H9 (cell line): Measurements from ENCODE around the gene CHRM4. TPM values are rescaled to one million over a fixed set of nuclear protein-coding genes. Genes with fewer than 3 reads are reported as not detected.

Experiments used
- DNase-seq: peaks from one replicate; pipeline ENCODE4 v3.0.0-alpha.2; 2017
- H2AFZ ChIP-seq: one replicate; pipeline ENCODE4 v1.6.1; 2013; ENCODE audit warnings: mild to moderate bottlenecking, low read length, control low read depth, moderate library complexity
- H2AK5ac ChIP-seq: 2 replicates; pipeline ENCODE4 v1.6.1; 2013; ENCODE audit warnings: low read length, control low read depth, mixed read lengths; ENCODE audit not compliant: insufficient read length
- H2BK120ac ChIP-seq: one replicate; pipeline ENCODE4 v1.6.1; 2013; ENCODE audit warnings: low read depth, mild to moderate bottlenecking, low read length, control low read depth, inconsistent platforms; ENCODE audit not compliant: poor library complexity, severe bottlenecking
- H2BK12ac ChIP-seq: 2 replicates; pipeline ENCODE4 v1.6.1; 2013; ENCODE audit warnings: low read length, control low read depth, mixed read lengths, low read depth; ENCODE audit not compliant: insufficient read length
- H2BK15ac ChIP-seq: 2 replicates; pipeline ENCODE4 v1.6.1; 2013; ENCODE audit warnings: low read depth, low read length, control low read depth
- H2BK20ac ChIP-seq: one replicate; pipeline ENCODE4 v1.6.1; 2013; ENCODE audit warnings: low read depth, mild to moderate bottlenecking, low read length, control low read depth, inconsistent platforms; ENCODE audit not compliant: poor library complexity, severe bottlenecking
- H2BK5ac ChIP-seq: 2 replicates; pipeline ENCODE4 v1.6.1; 2013; ENCODE audit warnings: low read length, control low read depth, mixed read lengths; ENCODE audit not compliant: insufficient read length
- H3K14ac ChIP-seq: 2 replicates; pipeline ENCODE4 v1.6.1; 2013; ENCODE audit warnings: low read length, control low read depth; ENCODE audit not compliant: insufficient read depth
- H3K18ac ChIP-seq: 2 replicates; pipeline ENCODE4 v1.6.1; 2013; ENCODE audit warnings: low read depth, mild to moderate bottlenecking, mixed read lengths, low read length, control low read depth; ENCODE audit not compliant: insufficient read length
- H3K23ac ChIP-seq: 2 replicates; pipeline ENCODE4 v1.6.1; 2013; ENCODE audit warnings: low read length, control low read depth, mixed read lengths, low read depth; ENCODE audit not compliant: insufficient read length
- H3K23me2 ChIP-seq: 2 replicates; pipeline ENCODE4 v1.6.1; 2013; ENCODE audit warnings: low read depth, mild to moderate bottlenecking, mixed read lengths, low read length, control low read depth; ENCODE audit not compliant: insufficient read length, poor library complexity, severe bottlenecking
- H3K27ac ChIP-seq: 2 replicates; pipeline ENCODE4 v1.5.1; 2013; ENCODE audit warnings: low read length, control low read depth, mixed read lengths, low read depth; ENCODE audit not compliant: insufficient read length
- H3K27me3 ChIP-seq: 2 replicates; pipeline ENCODE4 v1.6.1; 2013; ENCODE audit warnings: low read length, control low read depth, inconsistent platforms; ENCODE audit not compliant: insufficient read depth
- H3K4ac ChIP-seq: 2 replicates; pipeline ENCODE4 v1.6.1; 2013; ENCODE audit warnings: low read depth, mild to moderate bottlenecking, control low read depth, inconsistent platforms, low read length, moderate library complexity
- H3K4me1 ChIP-seq: 2 replicates; pipeline ENCODE4 v1.6.1; 2013; ENCODE audit warnings: low read length, control low read depth, inconsistent platforms; ENCODE audit not compliant: insufficient read depth
- H3K4me2 ChIP-seq: 2 replicates; pipeline ENCODE4 v1.6.1; 2013; ENCODE audit warnings: low read length, control low read depth, mixed read lengths; ENCODE audit not compliant: insufficient read length, insufficient read depth
- H3K56ac ChIP-seq: 2 replicates; pipeline ENCODE4 v1.6.1; 2013; ENCODE audit warnings: low read depth, mild to moderate bottlenecking, mixed read lengths, low read length, control low read depth; ENCODE audit not compliant: insufficient read length
- H3K79me1 ChIP-seq: 2 replicates; pipeline ENCODE4 v1.6.1; 2013; ENCODE audit warnings: low read depth, mild to moderate bottlenecking, moderate library complexity, low read length, control low read depth, inconsistent platforms; ENCODE audit not compliant: insufficient read depth, poor library complexity, severe bottlenecking
- H3K79me2 ChIP-seq: 2 replicates; pipeline ENCODE4 v1.6.1; 2013; ENCODE audit warnings: low read length, control low read depth, inconsistent platforms; ENCODE audit not compliant: insufficient read depth
- H3K9ac ChIP-seq: 2 replicates; pipeline ENCODE4 v1.6.1; 2013; ENCODE audit warnings: low read length, control low read depth, mixed read lengths; ENCODE audit not compliant: insufficient read length; ENCODE audit errors: extremely low read depth
- H3K9me3 ChIP-seq: one replicate; pipeline ENCODE4 v1.6.1; 2013; ENCODE audit warnings: low read depth, low read length, inconsistent platforms; ENCODE audit not compliant: control insufficient read depth
- H3T11ph ChIP-seq: one replicate; pipeline ENCODE4 v1.6.1; 2013; ENCODE audit warnings: mild to moderate bottlenecking, low read length, control low read depth, inconsistent platforms
- H4K20me1 ChIP-seq: one replicate; pipeline ENCODE4 v1.6.1; 2013; ENCODE audit not compliant: control insufficient read depth, insufficient read length, insufficient read depth
- H4K5ac ChIP-seq: 2 replicates; pipeline ENCODE4 v1.6.1; 2013; ENCODE audit warnings: low read depth, mild to moderate bottlenecking, mixed read lengths, low read length, control low read depth; ENCODE audit not compliant: insufficient read length
- H4K8ac ChIP-seq: replicated peaks from 2 replicates; pipeline ENCODE4 v1.6.1; 2013; ENCODE audit warnings: low read length, control low read depth, mixed read lengths, low read depth; ENCODE audit not compliant: insufficient read length
- H4K91ac ChIP-seq: 2 replicates; pipeline ENCODE4 v1.6.1; 2013; ENCODE audit warnings: low read depth, mild to moderate bottlenecking, moderate library complexity, mixed read lengths, low read length, control low read depth; ENCODE audit not compliant: insufficient read length
- H3K27ac Mint-ChIP-seq, 3 experiments: 2 replicates in 2 of 3; 3 replicates in 1 of 3; pipeline ENCODE4 v1.8.0; 2020 to 2021; ENCODE audit warnings: mixed read lengths in 3 of 3, mild to moderate bottlenecking in 1 of 3, moderate library complexity in 1 of 3
- H3K27me3 Mint-ChIP-seq: 2 replicates; pipeline ENCODE4 v1.8.0; 2021; ENCODE audit warnings: low read depth, mild to moderate bottlenecking, moderate library complexity, mixed read lengths
- H3K36me3 Mint-ChIP-seq, 3 experiments: 2 replicates in 2 of 3; 3 replicates in 1 of 3; pipeline ENCODE4 v1.8.0; 2020 to 2021; ENCODE audit warnings: low read depth in 3 of 3, mixed read lengths in 3 of 3; ENCODE audit not compliant: insufficient read depth in 1 of 3
- H3K4me1 Mint-ChIP-seq, 2 experiments: 2 replicates each; pipeline ENCODE4 v1.8.0; 2020; ENCODE audit warnings: mixed read lengths in 2 of 2
- H3K4me3 Mint-ChIP-seq, 2 experiments: 2 replicates in 1 of 2; 3 replicates in 1 of 2; pipeline ENCODE4 v1.8.0; 2020 to 2021; ENCODE audit warnings: mild to moderate bottlenecking in 2 of 2, mixed read lengths in 2 of 2, moderate library complexity in 1 of 2
- H3K9me3 Mint-ChIP-seq, 2 experiments: 2 replicates in 1 of 2; 3 replicates in 1 of 2; pipeline ENCODE4 v1.8.0; 2020; ENCODE audit warnings: mild to moderate bottlenecking in 2 of 2, mixed read lengths in 2 of 2, moderate library complexity in 1 of 2
- CTCF ChIP-seq: fragments of 200-600 bp; sonication (generic); conservative IDR thresholded peaks from 3 replicates; pipeline ENCODE4 v1.8.0; 2021; ENCODE audit warnings: antibody characterized with exemption, mild to moderate bottlenecking
- WGBS: extraction: QIAGEN DNeasy Blood & Tissue Kit; methylation state at CpG from one replicate; pipeline ENCODE4 v1.1.7; 2013; ENCODE audit warnings: missing lambda C conversion rate, low lambda C conversion rate, mixed read lengths; ENCODE audit not compliant: insufficient read length; ENCODE audit errors: extremely low coverage; 5-methylcytosine and 5-hydroxymethylcytosine counted together
- total RNA-seq: library from RNA; stranded (reverse); gene quantifications from 2 replicates; pipeline ENCODE4 v1.2.1, GENCODE V29; 2021

CHRM4 gene
- total RNA-seq, 1 experiment from 2014 or later = 1.0 TPM

- H4K20me1 ChIP-seq = peaks cover 5% of the 10 kb centered on the region
- H4K8ac ChIP-seq = no peak overlapping the region
- peaks cover 18% of the 10 kb centered on the region; the same call in 1 of the 2 replicates for H3K4me1 ChIP-seq
- H2BK120ac ChIP-seq = no peak overlapping the region
- H2BK20ac ChIP-seq = no peak overlapping the region
- no peak overlapping the region for H3K56ac ChIP-seq
- no peaks in the 10 kb centered on the region for H3K9me3 ChIP-seq
- H3K18ac ChIP-seq = no peak overlapping the region
- no peak overlapping the region; a peak in 1 of 7 replicates for H3K27ac Mint-ChIP-seq
- no peak overlapping the region for H3K14ac ChIP-seq
- H3K27me3 ChIP-seq = no peaks in the 10 kb centered on the region
- no peak overlapping the region for H3K9ac ChIP-seq
- H2BK5ac ChIP-seq = no peak overlapping the region
- WGBS = no CpG with 5 or more reads among the region's 3 CpGs
- H2BK15ac ChIP-seq = no peak overlapping the region
- no peak for DNase-seq
- no peak overlapping the region; a peak in 1 of 5 replicates for H3K4me3 Mint-ChIP-seq
- H3K23me2 ChIP-seq = peaks cover 10% of the 10 kb centered on the region
- H3K79me1 ChIP-seq = peaks cover 12% of the 10 kb centered on the region
- peaks cover 59 to 65% of the 10 kb centered on the region in 2 experiments for H3K4me1 Mint-ChIP-seq
- no peak overlapping the region for H3K27ac ChIP-seq
- no peak overlapping the region for H3K23ac ChIP-seq
- H3K4ac ChIP-seq = no peak overlapping the region
- no peak overlapping the region for H2AK5ac ChIP-seq
- no peaks in the 10 kb centered on the region; a peak in 2 of 5 replicates for H3K9me3 Mint-ChIP-seq
- peaks cover 0 to 4% (median 0%) of the 10 kb centered on the region in 3 experiments; a peak in 1 of 7 replicates for H3K36me3 Mint-ChIP-seq
- no peak overlapping the region for H2AFZ ChIP-seq
- no peak overlapping the region for H4K91ac ChIP-seq
- no peak overlapping the region for H4K5ac ChIP-seq
- peaks cover 14% of the 10 kb centered on the region; the same call in 1 of the 2 replicates for H3K79me2 ChIP-seq
- no peak overlapping the region for H2BK12ac ChIP-seq
- peaks cover 8% of the 10 kb centered on the region for H3K27me3 Mint-ChIP-seq
- H3K4me2 ChIP-seq = no peak overlapping the region
- TF ChIP-seq CTCF = no peak
- no peak overlapping the region for H3T11ph ChIP-seq
Observed at GRCh38 chr11:46350695-46351094, 40.9 kb downstream of the CHRM4 start.
